GM18858 (cell line): ENCODE data around the gene SPIC.

Experiments used
- ATAC-seq: cut with Tn5 transposase; IDR thresholded peaks from one replicate; pipeline ENCODE4 v1.9.1; 2021; ENCODE audit not compliant: unreplicated experiment

SPIC gene

DNA sequence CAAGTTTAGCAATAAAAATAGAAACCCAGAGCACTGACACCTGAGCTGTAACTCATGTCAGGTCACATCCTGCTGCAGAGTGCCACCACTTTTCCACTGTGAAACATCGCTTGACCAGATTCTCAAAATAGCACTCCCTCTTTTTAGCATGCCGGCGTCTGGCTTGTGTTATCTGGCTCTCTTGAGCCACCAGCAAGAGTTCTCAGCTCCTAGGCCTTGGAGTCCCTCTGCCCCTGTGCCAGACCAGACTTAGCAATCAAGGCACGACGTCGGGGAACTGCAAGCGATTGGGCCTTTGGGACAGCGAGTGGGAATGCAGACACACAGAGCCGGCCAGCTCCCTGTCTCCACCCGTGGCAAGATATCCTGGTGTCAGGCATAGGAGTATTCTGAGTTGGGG, 52.5 kb downstream of the SPIC start:
- ATAC-seq, result no peak

DNA sequence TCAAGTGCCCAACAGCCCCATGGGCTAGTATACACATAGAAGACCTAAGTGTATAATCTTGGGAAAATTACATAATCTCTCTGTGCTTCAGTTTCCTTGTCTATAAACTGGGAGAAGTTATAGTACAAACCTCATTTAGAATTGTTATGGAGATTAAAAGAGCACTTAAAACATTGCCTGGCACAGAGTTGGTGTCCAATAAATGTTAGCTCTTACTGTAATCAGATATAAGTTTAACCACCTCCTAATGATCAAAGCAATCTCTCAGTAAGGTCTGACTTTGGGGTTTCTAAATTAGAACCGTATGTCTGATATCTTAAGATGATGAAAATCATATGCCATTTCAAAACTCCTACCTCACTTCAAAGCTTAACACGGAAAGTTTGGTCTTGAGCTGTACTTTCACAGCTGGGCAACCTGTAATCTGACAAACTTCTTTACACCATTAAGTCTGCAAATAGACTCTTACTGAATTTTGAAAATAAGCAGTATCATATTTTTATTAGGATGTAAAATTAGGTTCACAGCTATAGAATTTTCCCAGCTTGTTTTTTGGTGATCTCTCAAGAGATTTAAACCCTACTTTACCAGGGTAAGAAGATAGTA, 61.0 kb downstream of the SPIC start:
- no peak for ATAC-seq
